ENCODE measurements around the gene VASN.

- TF ChIP-seq, protein P1, sequence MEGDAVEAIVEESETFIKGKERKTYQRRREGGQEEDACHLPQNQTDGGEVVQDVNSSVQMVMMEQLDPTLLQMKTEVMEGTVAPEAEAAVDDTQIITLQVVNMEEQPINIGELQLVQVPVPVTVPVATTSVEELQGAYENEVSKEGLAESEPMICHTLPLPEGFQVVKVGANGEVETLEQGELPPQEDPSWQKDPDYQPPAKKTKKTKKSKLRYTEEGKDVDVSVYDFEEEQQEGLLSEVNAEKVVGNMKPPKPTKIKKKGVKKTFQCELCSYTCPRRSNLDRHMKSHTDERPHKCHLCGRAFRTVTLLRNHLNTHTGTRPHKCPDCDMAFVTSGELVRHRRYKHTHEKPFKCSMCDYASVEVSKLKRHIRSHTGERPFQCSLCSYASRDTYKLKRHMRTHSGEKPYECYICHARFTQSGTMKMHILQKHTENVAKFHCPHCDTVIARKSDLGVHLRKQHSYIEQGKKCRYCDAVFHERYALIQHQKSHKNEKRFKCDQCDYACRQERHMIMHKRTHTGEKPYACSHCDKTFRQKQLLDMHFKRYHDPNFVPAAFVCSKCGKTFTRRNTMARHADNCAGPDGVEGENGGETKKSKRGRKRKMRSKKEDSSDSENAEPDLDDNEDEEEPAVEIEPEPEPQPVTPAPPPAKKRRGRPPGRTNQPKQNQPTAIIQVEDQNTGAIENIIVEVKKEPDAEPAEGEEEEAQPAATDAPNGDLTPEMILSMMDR (IDR thresholded peaks at IDR 0.05; ENCODE audit: low read length) = no peak
- TF ChIP-seq EZH2 (optimal IDR thresholded peaks at IDR 0.05; ENCODE audit: low read depth, low read length) = no peak
Observed at GRCh38 chr16:4376126-4376892, 4.7 kb downstream of the VASN start.
